Measurements from ENCODE around the gene CCR7.

CCR7 gene

GRCh38 chr17:40554646-40555295 lies 10.5 kb downstream of the CCR7 start:
- Histone ChIP-seq H3K36me3 (ENCODE audit: control insufficient read depth, insufficient read depth, low read length) (no peaks in the 10 kb centered on the region), H3K4me2 (ENCODE audit: low read length) (no peak overlapping the region), H3K4me1 (no peaks in the 10 kb centered on the region), H3K9ac (no peak overlapping the region), H2AFZ (no peak overlapping the region), H3K79me2 (no peaks in the 10 kb centered on the region), H3K4me3 (ENCODE audit: low read depth, low read length) (no peak overlapping the region), H3K27ac (peak overlapping the region; percentile 70), H3K9me3 (ENCODE audit: control insufficient read depth, low read length) (no peaks in the 10 kb centered on the region), H3K27me3 (ENCODE audit: control insufficient read depth, insufficient read depth, low read length) (no peaks in the 10 kb centered on the region)
- TF ChIP-seq, protein P1, sequence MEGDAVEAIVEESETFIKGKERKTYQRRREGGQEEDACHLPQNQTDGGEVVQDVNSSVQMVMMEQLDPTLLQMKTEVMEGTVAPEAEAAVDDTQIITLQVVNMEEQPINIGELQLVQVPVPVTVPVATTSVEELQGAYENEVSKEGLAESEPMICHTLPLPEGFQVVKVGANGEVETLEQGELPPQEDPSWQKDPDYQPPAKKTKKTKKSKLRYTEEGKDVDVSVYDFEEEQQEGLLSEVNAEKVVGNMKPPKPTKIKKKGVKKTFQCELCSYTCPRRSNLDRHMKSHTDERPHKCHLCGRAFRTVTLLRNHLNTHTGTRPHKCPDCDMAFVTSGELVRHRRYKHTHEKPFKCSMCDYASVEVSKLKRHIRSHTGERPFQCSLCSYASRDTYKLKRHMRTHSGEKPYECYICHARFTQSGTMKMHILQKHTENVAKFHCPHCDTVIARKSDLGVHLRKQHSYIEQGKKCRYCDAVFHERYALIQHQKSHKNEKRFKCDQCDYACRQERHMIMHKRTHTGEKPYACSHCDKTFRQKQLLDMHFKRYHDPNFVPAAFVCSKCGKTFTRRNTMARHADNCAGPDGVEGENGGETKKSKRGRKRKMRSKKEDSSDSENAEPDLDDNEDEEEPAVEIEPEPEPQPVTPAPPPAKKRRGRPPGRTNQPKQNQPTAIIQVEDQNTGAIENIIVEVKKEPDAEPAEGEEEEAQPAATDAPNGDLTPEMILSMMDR (IDR thresholded peaks at IDR 0.05) = no peak

GRCh38 chr17:40553694-40554534 lies 11.4 kb downstream of the CCR7 start:
- Histone ChIP-seq H3K4me2 (ENCODE audit: low read length) (no peak overlapping the region), H3K27ac (peak overlapping the region; percentile 70), H3K79me2 (no peaks in the 10 kb centered on the region), H3K4me3 (ENCODE audit: low read depth, low read length) (no peak overlapping the region), H3K4me1 (no peaks in the 10 kb centered on the region), H3K36me3 (ENCODE audit: control insufficient read depth, insufficient read depth, low read length) (no peaks in the 10 kb centered on the region), H3K9me3 (ENCODE audit: control insufficient read depth, low read length) (no peaks in the 10 kb centered on the region), H3K27me3 (ENCODE audit: control insufficient read depth, insufficient read depth, low read length) (no peaks in the 10 kb centered on the region), H3K9ac (no peak overlapping the region), H2AFZ (no peak overlapping the region)
- TF ChIP-seq, protein P1 (IDR thresholded peaks at IDR 0.05) = no peak

GRCh38 chr17:40552806-40553693 lies 12.2 kb downstream of the CCR7 start:
- Histone ChIP-seq H2AFZ (no peak overlapping the region), H3K79me2 (no peaks in the 10 kb centered on the region), H3K36me3 (ENCODE audit: control insufficient read depth, insufficient read depth, low read length) (no peaks in the 10 kb centered on the region), H3K9me3 (ENCODE audit: control insufficient read depth, low read length) (no peaks in the 10 kb centered on the region), H3K27ac (peak overlapping the region; percentile 42), H3K9ac (no peak overlapping the region), H3K27me3 (ENCODE audit: control insufficient read depth, insufficient read depth, low read length) (no peaks in the 10 kb centered on the region), H3K4me3 (ENCODE audit: low read depth, low read length) (no peak overlapping the region), H3K4me2 (ENCODE audit: low read length) (no peak overlapping the region), H3K4me1 (no peaks in the 10 kb centered on the region)
- TF ChIP-seq, protein P1 (IDR thresholded peaks at IDR 0.05) = no peak

DNA sequence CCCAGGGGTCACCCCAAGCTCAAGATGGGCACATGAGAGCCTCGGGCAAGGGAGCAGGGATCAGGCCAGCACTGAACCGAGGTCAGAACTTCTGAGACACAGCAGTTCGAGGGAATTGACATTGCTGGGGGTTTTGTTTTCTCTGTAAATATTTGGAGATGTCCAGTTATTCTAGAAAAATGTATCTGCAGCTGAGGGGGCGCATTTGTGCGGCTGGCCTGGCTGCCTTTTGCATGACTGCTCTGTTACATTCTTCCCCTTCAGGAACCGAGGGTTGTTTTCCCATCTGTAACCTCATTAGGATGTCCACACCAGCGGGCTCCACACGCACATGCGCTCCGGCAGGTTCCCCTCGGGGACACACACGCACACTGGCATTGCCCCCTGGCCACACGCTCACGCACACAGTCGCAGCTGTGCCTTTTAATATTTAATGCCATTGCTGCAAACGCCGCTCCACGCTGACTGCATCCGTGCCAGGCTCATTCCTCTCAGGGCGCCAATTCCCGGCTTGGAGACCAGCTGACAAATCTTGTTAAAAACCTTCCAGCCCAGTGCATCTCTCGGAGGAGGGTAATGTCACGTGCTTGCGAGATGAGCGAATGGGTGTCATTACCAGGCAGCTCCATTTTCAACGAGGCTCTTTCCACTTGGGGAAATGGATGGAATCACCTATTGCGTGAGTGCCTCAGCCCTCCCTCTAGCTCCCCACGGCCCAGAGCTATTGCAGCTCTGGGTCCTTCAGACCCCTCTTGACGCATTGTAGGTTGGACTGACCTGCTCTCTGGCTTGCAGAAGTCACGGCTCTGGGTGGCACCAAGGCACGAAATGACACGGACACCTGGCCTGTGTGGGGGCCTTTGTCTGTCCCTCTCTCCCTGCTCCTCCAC lies 13.1 kb downstream of the CCR7 start:
- H3K4me1 ChIP-seq = no peaks in the 10 kb centered on the region
- no peak overlapping the region for H3K4me2 ChIP-seq (ENCODE audit: low read length)
- TF ChIP-seq, protein P1 (IDR thresholded peaks at IDR 0.05) = no peak
- H3K9ac ChIP-seq = no peak overlapping the region
- H3K27me3 ChIP-seq (ENCODE audit: control insufficient read depth, insufficient read depth, low read length) = no peaks in the 10 kb centered on the region
- H3K4me3 ChIP-seq (ENCODE audit: low read depth, low read length) = no peak overlapping the region
- no peaks in the 10 kb centered on the region for H3K36me3 ChIP-seq (ENCODE audit: control insufficient read depth, insufficient read depth, low read length)
- H2AFZ ChIP-seq = no peak overlapping the region
- peak overlapping the region; percentile 42 for H3K27ac ChIP-seq
- H3K9me3 ChIP-seq (ENCODE audit: control insufficient read depth, low read length) = no peaks in the 10 kb centered on the region
- H3K79me2 ChIP-seq = no peaks in the 10 kb centered on the region

All from parathyroid adenoma (tissue), 2 donors.